ENCODE measurements around the gene MRNIP. TPM values are rescaled to one million over a fixed set of nuclear protein-coding genes. Genes with fewer than 3 reads are reported as not detected.

The MRNIP gene
- total and polyA plus RNA-seq, 4 donors = 5.4 to 12.0 (median 7.3) TPM

DNA sequence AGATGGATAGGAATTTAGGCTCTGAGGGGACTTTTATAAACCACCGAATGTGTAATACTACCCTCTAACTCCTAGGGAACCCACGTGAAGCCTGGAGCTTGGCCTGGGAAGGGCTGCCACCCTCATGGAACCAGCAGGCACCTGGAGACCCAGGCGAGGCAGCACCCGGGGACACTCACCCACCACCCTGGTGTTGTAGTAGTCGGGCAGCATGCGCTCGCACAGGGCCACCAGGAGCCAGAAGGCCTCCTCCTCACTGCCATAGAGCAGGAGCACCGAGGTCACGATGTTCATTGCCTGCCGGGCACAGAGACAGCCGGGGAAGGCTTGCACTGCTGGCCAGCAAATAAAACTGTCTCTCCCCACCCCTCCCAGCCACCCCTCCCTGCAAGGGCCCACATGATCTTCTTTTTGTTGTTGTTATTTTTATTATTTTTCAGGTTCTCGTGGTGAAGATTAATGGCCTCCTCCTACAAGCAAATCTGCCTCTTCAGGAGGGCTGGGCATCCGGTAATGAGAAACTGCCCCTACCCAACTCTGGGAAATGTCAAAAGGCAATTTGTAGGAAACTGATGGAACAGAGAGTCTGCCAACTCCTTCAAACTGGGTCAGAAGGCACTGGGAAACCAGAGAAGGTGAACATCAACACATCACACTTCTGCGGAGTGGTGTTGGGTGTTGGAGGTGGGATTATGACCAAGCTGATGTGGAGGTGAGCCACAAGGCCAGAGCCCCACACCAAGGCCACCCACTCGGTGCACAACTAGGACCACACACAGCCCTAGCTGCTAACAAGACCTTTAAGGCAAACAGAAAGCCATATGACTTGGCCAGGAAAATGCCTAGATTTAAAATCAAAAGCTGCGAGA, 17.4 kb upstream of the MRNIP start:
- 95% methylated on average over 16 of the region's 16 CpGs for WGBS
- Histone ChIP-seq H3K9ac (ENCODE audit: low read depth in 1 of 2, low read length in 2 of 2) (no peak overlapping the region), H3K4me1 (ENCODE audit: control insufficient read depth in 4 of 4, insufficient read depth in 4 of 4, low read length in 3 of 4) (no peaks in the 10 kb centered on the region), H3K27ac (ENCODE audit: low read depth in 1 of 2, low read length in 2 of 2) (no peak overlapping the region), H3K9me3 (ENCODE audit: control insufficient read depth in 4 of 4, low read length in 3 of 4) (no peaks in the 10 kb centered on the region), H3K36me3 (ENCODE audit: control insufficient read depth in 4 of 4, insufficient read depth in 3 of 4, low read depth in 1 of 4, low read length in 3 of 4) (peaks cover 12 to 74% (median 29%) of the 10 kb centered on the region in 4 donors), H3K4me3 (ENCODE audit: low read depth in 1 of 3, low read length in 3 of 3) (no peak overlapping the region), H3K27me3 (ENCODE audit: control insufficient read depth in 4 of 4, insufficient read depth in 4 of 4, low read length in 3 of 4) (no peaks in the 10 kb centered on the region)
- DNase-seq (ENCODE audit: low spot score) = no peak
- no peak for TF ChIP-seq FOXA2 (IDR thresholded peaks at IDR 0.05)

DNA sequence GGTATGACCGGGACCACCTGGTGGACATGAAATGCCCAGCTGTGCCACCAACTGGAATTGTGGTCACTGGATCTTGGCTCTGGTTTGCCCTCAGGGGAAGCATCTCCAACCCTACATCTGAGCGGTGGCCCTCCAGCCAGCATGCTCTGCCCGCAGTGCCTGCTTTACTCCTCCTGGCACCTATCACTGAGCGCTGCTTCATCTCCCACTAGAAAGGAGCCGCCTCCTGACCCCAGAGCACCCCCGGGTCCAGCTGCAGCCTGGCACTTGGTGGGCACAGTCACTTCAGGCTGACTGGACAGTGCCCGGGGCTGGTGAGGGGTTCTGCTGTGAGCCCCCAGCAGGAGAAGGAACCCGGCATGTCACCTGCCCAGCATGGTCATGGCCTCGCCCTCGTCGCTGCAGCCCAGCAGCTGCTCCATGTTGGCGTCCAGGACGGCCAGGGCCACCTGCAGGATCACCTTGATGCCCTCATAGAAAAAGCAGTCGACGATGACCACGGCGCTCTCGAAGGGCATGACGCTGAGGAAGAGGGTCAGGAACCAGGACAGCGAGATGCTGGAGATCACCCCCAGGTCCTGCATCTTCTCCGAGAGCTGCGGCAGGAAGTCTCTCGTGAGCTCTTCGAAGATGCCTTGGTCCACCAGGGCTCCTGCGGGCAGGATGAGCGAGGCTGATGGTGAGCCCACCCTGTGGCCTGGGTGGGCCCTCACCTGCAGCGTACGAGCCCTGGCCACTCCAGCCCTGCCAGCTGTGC, 16.1 kb upstream of the MRNIP start:
- H3K9ac ChIP-seq (ENCODE audit: low read depth in 1 of 2, low read length in 2 of 2) = no peak overlapping the region
- TF ChIP-seq, protein P1, sequence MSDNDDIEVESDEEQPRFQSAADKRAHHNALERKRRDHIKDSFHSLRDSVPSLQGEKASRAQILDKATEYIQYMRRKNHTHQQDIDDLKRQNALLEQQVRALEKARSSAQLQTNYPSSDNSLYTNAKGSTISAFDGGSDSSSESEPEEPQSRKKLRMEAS (IDR thresholded peaks at IDR 0.05) = no peak
- TF ChIP-seq FOXA2 (IDR thresholded peaks at IDR 0.05) = no peak
- no peak for TF ChIP-seq EGR1 (IDR thresholded peaks at IDR 0.05; ENCODE audit: low read depth in 2 of 2)
- TF ChIP-seq RXRA (IDR thresholded peaks at IDR 0.05) = no peak
- no peak for TF ChIP-seq REST (IDR thresholded peaks at IDR 0.05)
- TF ChIP-seq, protein P2, sequence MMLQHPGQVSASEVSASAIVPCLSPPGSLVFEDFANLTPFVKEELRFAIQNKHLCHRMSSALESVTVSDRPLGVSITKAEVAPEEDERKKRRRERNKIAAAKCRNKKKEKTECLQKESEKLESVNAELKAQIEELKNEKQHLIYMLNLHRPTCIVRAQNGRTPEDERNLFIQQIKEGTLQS (IDR thresholded peaks at IDR 0.05) = no peak
- no peak for TF ChIP-seq JUND (IDR thresholded peaks at IDR 0.05)
- TF ChIP-seq TAF1 (conservative IDR thresholded peaks at IDR 0.05) = no peak
- TF ChIP-seq, protein P3, sequence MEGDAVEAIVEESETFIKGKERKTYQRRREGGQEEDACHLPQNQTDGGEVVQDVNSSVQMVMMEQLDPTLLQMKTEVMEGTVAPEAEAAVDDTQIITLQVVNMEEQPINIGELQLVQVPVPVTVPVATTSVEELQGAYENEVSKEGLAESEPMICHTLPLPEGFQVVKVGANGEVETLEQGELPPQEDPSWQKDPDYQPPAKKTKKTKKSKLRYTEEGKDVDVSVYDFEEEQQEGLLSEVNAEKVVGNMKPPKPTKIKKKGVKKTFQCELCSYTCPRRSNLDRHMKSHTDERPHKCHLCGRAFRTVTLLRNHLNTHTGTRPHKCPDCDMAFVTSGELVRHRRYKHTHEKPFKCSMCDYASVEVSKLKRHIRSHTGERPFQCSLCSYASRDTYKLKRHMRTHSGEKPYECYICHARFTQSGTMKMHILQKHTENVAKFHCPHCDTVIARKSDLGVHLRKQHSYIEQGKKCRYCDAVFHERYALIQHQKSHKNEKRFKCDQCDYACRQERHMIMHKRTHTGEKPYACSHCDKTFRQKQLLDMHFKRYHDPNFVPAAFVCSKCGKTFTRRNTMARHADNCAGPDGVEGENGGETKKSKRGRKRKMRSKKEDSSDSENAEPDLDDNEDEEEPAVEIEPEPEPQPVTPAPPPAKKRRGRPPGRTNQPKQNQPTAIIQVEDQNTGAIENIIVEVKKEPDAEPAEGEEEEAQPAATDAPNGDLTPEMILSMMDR (IDR thresholded peaks at IDR 0.05; ENCODE audit: low read depth, low read length, missing input control) = no peak
- TF ChIP-seq YY1 (IDR thresholded peaks at IDR 0.05) = no peak
- no peak for TF ChIP-seq HNF4G (IDR thresholded peaks at IDR 0.05)
- TF ChIP-seq GABPA (IDR thresholded peaks at IDR 0.05 in 1 of 2, conservative IDR thresholded peaks at IDR 0.05 in 1 of 2) = no peak
- no peak for TF ChIP-seq RAD21 (IDR thresholded peaks at IDR 0.05)
- no peak for TF ChIP-seq FOXA1 (IDR thresholded peaks at IDR 0.05)
- TF ChIP-seq ZBTB33 (IDR thresholded peaks at IDR 0.05) = no peak
- no peak for TF ChIP-seq NR2F2 (IDR thresholded peaks at IDR 0.05)
- no peak for TF ChIP-seq SP1 (IDR thresholded peaks at IDR 0.05)
- no peak for TF ChIP-seq HNF4A (conservative IDR thresholded peaks at IDR 0.05)
- no peaks in the 10 kb centered on the region for H3K9me3 ChIP-seq (ENCODE audit: control insufficient read depth in 4 of 4, low read length in 3 of 4)
- H3K36me3 ChIP-seq (ENCODE audit: control insufficient read depth in 4 of 4, insufficient read depth in 3 of 4, low read depth in 1 of 4, low read length in 3 of 4) = peaks cover 14 to 83% (median 36%) of the 10 kb centered on the region in 4 donors
- H3K27me3 ChIP-seq (ENCODE audit: control insufficient read depth in 4 of 4, insufficient read depth in 4 of 4, low read length in 3 of 4) = no peaks in the 10 kb centered on the region
- DNase-seq (ENCODE audit: low spot score) = no peak
- no peak overlapping the region for H3K27ac ChIP-seq (ENCODE audit: low read depth in 1 of 2, low read length in 2 of 2)
- H3K4me1 ChIP-seq (ENCODE audit: control insufficient read depth in 4 of 4, insufficient read depth in 4 of 4, low read length in 3 of 4) = no peaks in the 10 kb centered on the region
- WGBS = 97% methylated on average over 28 of the region's 28 CpGs
- H3K4me3 ChIP-seq (ENCODE audit: low read depth in 1 of 3, low read length in 3 of 3) = no peak overlapping the region
